Natural killer cell (primary cell): Measurements from ENCODE around the gene HERC3. TPM values are rescaled to one million over a fixed set of nuclear protein-coding genes. Genes with fewer than 3 reads are reported as not detected.
A peak's percentile ranks its signal among the peaks of the same experiment; 100 is the strongest.

Source experiments
- ATAC-seq, 3 donors: fragments of 150-1000 bp in 2 of 3; fragments of 200-7000 bp in 1 of 3; cut with Tn5 transposase; 1 replicate in 1 of 3; 2 replicates in 2 of 3; pipeline ENCODE4 v1.10.0; 2021; ENCODE audit warnings: mild to moderate bottlenecking in 2 of 3, moderate library complexity in 2 of 3
- DNase-seq, 2 donors: peaks; one replicate each; pipeline versions ENCODE4 v3.0.0 to v3.0.0-alpha.2; 2013 to 2021; ENCODE audit warnings: mixed read lengths in 1 of 2
- H3K27ac ChIP-seq: one replicate; pipeline ENCODE4 v1.5.1; 2013; ENCODE audit warnings: mild to moderate bottlenecking, low read length
- H3K27me3 ChIP-seq: one replicate; pipeline ENCODE4 v1.6.1; 2013; ENCODE audit warnings: low read length; ENCODE audit not compliant: control insufficient read depth, insufficient read depth
- H3K36me3 ChIP-seq: one replicate; pipeline ENCODE4 v1.6.1; 2013; ENCODE audit warnings: low read length; ENCODE audit not compliant: control insufficient read depth, insufficient read depth
- H3K4me1 ChIP-seq: one replicate; pipeline ENCODE4 v1.6.1; 2013; ENCODE audit warnings: low read length; ENCODE audit not compliant: control insufficient read depth, insufficient read depth
- H3K4me3 ChIP-seq: one replicate; pipeline ENCODE4 v1.5.1; 2013; ENCODE audit warnings: low read length
- H3K9me3 ChIP-seq: one replicate; pipeline ENCODE4 v1.6.1; 2013; ENCODE audit warnings: low read length; ENCODE audit not compliant: control insufficient read depth, insufficient read depth
- H3K27ac Mint-ChIP-seq, 2 donors: one replicate each; pipeline ENCODE4 v1.8.0; 2022; ENCODE audit warnings: mild to moderate bottlenecking in 2 of 2, mixed read lengths in 2 of 2, moderate library complexity in 1 of 2
- H3K27me3 Mint-ChIP-seq, 2 donors: one replicate each; pipeline ENCODE4 v1.8.0; 2022; ENCODE audit warnings: low read depth in 2 of 2, mixed read lengths in 2 of 2
- H3K36me3 Mint-ChIP-seq: one replicate; pipeline ENCODE4 v1.8.0; 2022; ENCODE audit warnings: mixed read lengths
- H3K4me1 Mint-ChIP-seq, 2 donors: one replicate each; pipeline ENCODE4 v1.8.0; 2022; ENCODE audit warnings: mixed read lengths in 2 of 2
- H3K4me3 Mint-ChIP-seq: one replicate; pipeline ENCODE4 v1.8.0; 2022; ENCODE audit warnings: mild to moderate bottlenecking, moderate library complexity, mixed read lengths
- H3K9me3 Mint-ChIP-seq, 2 donors: one replicate each; pipeline ENCODE4 v1.8.0; 2022; ENCODE audit warnings: mixed read lengths in 2 of 2
- CTCF ChIP-seq: fragments of 200-600 bp; IDR thresholded peaks from one replicate; pipeline ENCODE4 v1.8.0; 2022; ENCODE audit warnings: antibody characterized with exemption
- WGBS: methylation state at CpG from one replicate; pipeline ENCODE4 v1.1.7; 2013; ENCODE audit warnings: missing lambda C conversion rate; ENCODE audit not compliant: insufficient coverage; 5-methylcytosine and 5-hydroxymethylcytosine counted together
- intact Hi-C: fragments of 100-400 bp; cut with micrococcal nuclease; formaldehyde crosslinking; loops from one replicate; pipeline ENCODE4 v1.14.2; 2022
- total RNA-seq, 4 donors: library from RNA; stranded (reverse); fragments of 120-200 nt in 1 of 4; gene quantifications; one replicate each; pipeline versions ENCODE4 v1.2.3 to v1.2.4, GENCODE V29; 2013 to 2022

Gene HERC3
- total RNA-seq, 3 donors from 2014 or later (not counting 1 experiment from before 2014, with no cell fraction given): 59.1 to 85.0 (median 61.9) TPM

- H3K4me3 ChIP-seq: no peak overlapping the region
- H3K4me1 Mint-ChIP-seq: no peaks in the 10 kb centered on the region
- no peaks in the 10 kb centered on the region for H3K27me3 Mint-ChIP-seq
- H3K36me3 Mint-ChIP-seq: peaks cover 6% of the 10 kb centered on the region
- no peak overlapping the region for H3K27ac ChIP-seq
- no peak overlapping the region for H3K4me3 Mint-ChIP-seq
- H3K9me3 ChIP-seq: no peaks in the 10 kb centered on the region
- DNase-seq (no peak), ATAC-seq (no peak)
- 84% methylated on average over 2 of the region's 6 CpGs for WGBS
- intact Hi-C loops: no loop called here
- peaks cover 28% of the 10 kb centered on the region for H3K36me3 ChIP-seq
- H3K9me3 Mint-ChIP-seq: no peaks in the 10 kb centered on the region
- no peak overlapping the region for H3K27ac Mint-ChIP-seq
- no peak for TF ChIP-seq CTCF
- no peaks in the 10 kb centered on the region for H3K4me1 ChIP-seq
- no peaks in the 10 kb centered on the region for H3K27me3 ChIP-seq
These were observed 137.0 kb downstream of the HERC3 start for GRCh38 chr4:88729146-88729760.

- peaks cover 6% of the 10 kb centered on the region for H3K36me3 Mint-ChIP-seq
- TF ChIP-seq CTCF: no peak
- H3K27me3 ChIP-seq: no peaks in the 10 kb centered on the region
These were observed 138.5 kb downstream of the HERC3 start for GRCh38 chr4:88730811-88731210.

GRCh38 chr4:88731381-88731780 lies 139.1 kb downstream of the HERC3 start:
- Histone ChIP-seq H3K9me3 (no peaks in the 10 kb centered on the region), H3K36me3 (peaks cover 22% of the 10 kb centered on the region), H3K27ac (no peak overlapping the region), H3K4me1 (no peaks in the 10 kb centered on the region), H3K27me3 (no peaks in the 10 kb centered on the region), H3K4me3 (no peak overlapping the region)
- no peak for TF ChIP-seq CTCF
- Mint-ChIP-seq H3K27me3 (no peaks in the 10 kb centered on the region), H3K4me1 (peaks cover 0 to under 1% of the 10 kb centered on the region in 2 donors), H3K9me3 (no peaks in the 10 kb centered on the region), H3K4me3 (no peak overlapping the region), H3K27ac (no peak overlapping the region), H3K36me3 (peaks cover 6% of the 10 kb centered on the region)
- ATAC-seq (no peak), DNase-seq (no peak)
- intact Hi-C loops: no loop called here
- WGBS: 73% methylated on average over 4 of the region's 4 CpGs

More at GRCh38 chr4:88730811-88731210, 138.5 kb downstream of the HERC3 start:
- no peak overlapping the region for H3K4me3 Mint-ChIP-seq
- peak overlapping the region in 1 of 2 donors; percentile 9 for H3K27ac Mint-ChIP-seq
- Histone ChIP-seq H3K27ac (no peak overlapping the region), H3K36me3 (peaks cover 22% of the 10 kb centered on the region), H3K9me3 (no peaks in the 10 kb centered on the region), H3K4me1 (no peaks in the 10 kb centered on the region), H3K4me3 (no peak overlapping the region)
- no peak for DNase-seq
- no peak for ATAC-seq
- H3K27me3 Mint-ChIP-seq: no peaks in the 10 kb centered on the region
- H3K4me1 Mint-ChIP-seq: no peaks in the 10 kb centered on the region
- intact Hi-C loops: no loop called here
- 88% methylated on average over 5 of the region's 5 CpGs for WGBS
- no peaks in the 10 kb centered on the region for H3K9me3 Mint-ChIP-seq
